Measurements from ENCODE around the gene ETNK1.
"Not testable (repeated sequence)": the region's sequence is repeated elsewhere in the genome, so short reads cannot be mapped to it uniquely, and the experiment has no call there.

Gene ETNK1

GRCh38 chr12:22692467-22692866, 67.5 kb downstream of the ETNK1 start:
- DNase-seq, result not testable (repeated sequence)

GRCh38 chr12:22692964-22693555, 68.1 kb downstream of the ETNK1 start:
- no peak for DNase-seq

GRCh38 chr12:22698576-22698975, 73.6 kb downstream of the ETNK1 start:
- no peak for DNase-seq

- not testable (repeated sequence) for DNase-seq
Measured at GRCh38 chr12:22699705-22700104, 74.7 kb downstream of the ETNK1 start.

- no peak for DNase-seq
Measured at GRCh38 chr12:22700106-22700505, 75.1 kb downstream of the ETNK1 start.

GRCh38 chr12:22701216-22701809, 76.3 kb downstream of the ETNK1 start:
- DNase-seq, result not testable (repeated sequence)

- no peak for DNase-seq
Measured at GRCh38 chr12:22702690-22703089, 77.7 kb downstream of the ETNK1 start.

- peak; percentile 51 for DNase-seq
Measured at GRCh38 chr12:22709292-22709691, 84.3 kb downstream of the ETNK1 start.

GRCh38 chr12:22712083-22712482, 87.1 kb downstream of the ETNK1 start:
- DNase-seq, result no peak

- no peak for DNase-seq
Measured at GRCh38 chr12:22715254-22715653, 90.3 kb downstream of the ETNK1 start.

GRCh38 chr12:22719745-22720144, 94.8 kb downstream of the ETNK1 start:
- no peak for DNase-seq

- no peak for DNase-seq
Measured at GRCh38 chr12:22722081-22722480, 97.1 kb downstream of the ETNK1 start.

- no peak for DNase-seq
Measured at GRCh38 chr12:22722779-22723178, 97.8 kb downstream of the ETNK1 start.

- no peak for DNase-seq
Measured at GRCh38 chr12:22728987-22729386, 104.0 kb downstream of the ETNK1 start.

GRCh38 chr12:22729431-22729956, 104.5 kb downstream of the ETNK1 start:
- DNase-seq, result no peak

- DNase-seq, result peak; percentile 2
Measured at GRCh38 chr12:22729957-22730443, 105.0 kb downstream of the ETNK1 start.

GRCh38 chr12:22731236-22731635, 106.3 kb downstream of the ETNK1 start:
- DNase-seq, result no peak

- no peak for DNase-seq
Measured at GRCh38 chr12:22733756-22734155, 108.8 kb downstream of the ETNK1 start.

GRCh38 chr12:22738945-22739344, 114.0 kb downstream of the ETNK1 start:
- no peak for DNase-seq
